NCI-H1092 (cell line): ENCODE data around the gene SALL4.

ENCODE experiments used
- DNase-seq: peaks from one replicate; lab custom pipeline; 2025; lab: John Stamatoyannopoulos, UW

The SALL4 gene

DNA sequence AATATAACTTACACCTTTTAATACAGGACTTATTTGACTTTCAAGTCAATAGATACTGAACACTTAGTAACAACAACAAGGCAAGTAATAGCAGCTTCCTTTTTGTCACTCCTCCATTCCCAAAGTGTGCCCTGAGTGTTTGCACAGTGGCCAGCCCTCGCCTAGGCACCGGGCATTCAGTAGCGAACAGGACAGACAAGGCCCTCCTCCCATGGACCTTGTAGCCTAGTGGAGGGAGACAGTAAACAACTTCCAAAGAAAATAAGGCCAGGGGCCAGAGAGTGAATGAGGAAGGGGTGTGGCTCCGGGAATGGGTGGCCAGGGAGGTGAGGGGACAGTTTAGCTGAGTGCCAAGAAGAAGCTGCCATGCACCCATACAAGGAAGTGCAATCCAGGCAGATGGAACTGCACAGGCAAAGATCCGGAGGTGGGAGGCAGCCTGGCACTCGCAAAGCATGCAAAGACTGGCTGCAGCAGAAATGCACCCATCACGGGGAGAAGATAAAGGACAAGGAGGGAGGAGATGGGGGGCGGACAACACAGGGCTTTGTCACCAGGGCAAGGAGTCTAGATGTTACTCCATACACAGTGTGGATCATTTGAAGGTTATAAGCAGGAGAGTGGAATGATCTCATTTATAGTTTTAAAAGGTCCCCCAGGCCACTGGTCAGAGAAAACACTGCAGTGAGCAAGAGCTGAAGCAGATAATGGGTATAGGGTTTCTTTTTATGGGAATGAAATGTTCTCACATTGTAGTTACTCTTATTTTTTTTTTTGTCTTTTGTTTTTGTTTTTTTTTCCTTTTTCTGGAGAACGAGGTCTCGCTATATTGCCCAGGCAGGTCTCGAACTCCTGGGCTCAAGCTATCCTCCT, 66.4 kb downstream of the SALL4 start:
- no peak for DNase-seq

DNA sequence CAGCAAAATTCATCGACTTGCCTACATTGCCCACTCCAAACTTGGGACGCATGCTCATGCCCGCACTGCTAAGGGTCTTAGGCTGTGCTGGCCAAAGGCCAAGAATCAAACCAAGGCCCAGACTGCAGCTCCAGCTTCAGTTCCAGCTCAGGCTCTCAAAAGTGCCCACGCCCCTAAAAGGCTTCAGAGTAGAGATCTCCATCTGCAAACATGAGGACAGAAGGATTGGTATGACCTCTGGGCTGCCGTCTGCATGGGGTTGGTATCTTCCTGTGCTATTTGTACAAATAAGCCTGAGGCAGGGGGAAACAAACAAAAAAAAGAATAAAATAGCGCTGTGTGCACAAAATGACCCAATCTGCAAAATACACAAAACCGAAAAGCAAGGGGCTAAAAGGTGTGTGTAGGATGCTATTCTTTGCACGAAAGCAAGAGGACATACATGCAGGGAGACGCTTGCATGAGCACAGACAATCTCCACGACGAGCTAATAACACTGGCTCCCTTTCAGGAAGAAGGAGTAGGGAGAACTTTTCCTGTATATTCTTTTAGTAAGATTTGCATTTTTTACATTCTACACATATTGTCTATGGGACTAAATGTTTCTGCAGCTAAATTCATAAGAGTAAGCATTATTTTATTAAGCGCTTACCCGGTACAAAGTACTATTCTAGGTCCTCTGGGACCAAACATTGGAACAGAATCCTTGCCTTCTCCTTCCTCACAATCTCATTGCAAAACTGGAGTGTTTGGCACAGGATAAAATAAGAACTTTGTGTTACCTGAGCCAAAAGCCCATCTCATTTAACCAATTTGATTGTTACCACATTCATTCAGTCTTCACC, 67.2 kb downstream of the SALL4 start:
- DNase-seq: no peak

DNA sequence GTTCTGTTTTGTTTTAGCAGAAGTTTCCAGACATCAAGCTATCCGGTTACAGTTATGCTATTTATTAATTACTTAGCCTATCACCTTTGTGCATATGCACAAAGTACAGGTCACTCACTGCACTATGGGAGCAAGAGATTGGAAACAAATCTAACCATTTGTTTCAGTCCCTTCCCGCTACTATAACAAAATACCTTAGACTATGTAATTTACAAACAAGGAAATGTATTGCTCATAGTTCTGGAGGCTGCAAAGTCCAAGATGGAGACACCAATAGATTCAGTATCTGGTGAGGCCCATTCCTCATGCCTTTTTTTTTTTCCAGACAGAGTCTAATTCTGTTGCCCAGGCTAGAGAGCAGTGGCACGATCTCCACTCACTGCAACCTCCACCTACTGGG, 69.3 kb downstream of the SALL4 start:
- no peak for DNase-seq
